Endothelial cell of umbilical vein (primary cell): ENCODE measurements around the gene ACAD9.

Experiments used
- CTCF ChIP-seq, 2 donors: IDR thresholded peaks; 1 replicate in 1 of 2; 2 replicates in 1 of 2; pipeline ENCODE4 v1.5.1; 2011; ENCODE audit warnings: low read length in 2 of 2, mild to moderate bottlenecking in 2 of 2, moderate library complexity in 2 of 2, control low read depth in 1 of 2, inconsistent platforms in 1 of 2, low read depth in 1 of 2; ENCODE audit not compliant: insufficient read depth in 1 of 2; ENCODE audit errors: extremely low read depth in 1 of 2
- EZH2 ChIP-seq: IDR thresholded peaks from 2 replicates; pipeline ENCODE4 v1.6.1; 2012; ENCODE audit warnings: borderline replicate concordance, low read depth, mild to moderate bottlenecking, moderate library complexity, low read length, inconsistent platforms; ENCODE audit not compliant: severe bottlenecking
- GATA2 ChIP-seq: IDR thresholded peaks from 2 replicates; pipeline ENCODE4 v1.7.0; 2011; ENCODE audit warnings: low read depth, mild to moderate bottlenecking, moderate library complexity, mixed read lengths, low read length; ENCODE audit not compliant: insufficient read length, insufficient read depth
- JUN ChIP-seq: IDR thresholded peaks from 2 replicates; pipeline ENCODE4 v1.6.1; 2011; ENCODE audit warnings: borderline replicate concordance, low read depth; ENCODE audit not compliant: insufficient read length, insufficient read depth
- MAX ChIP-seq: IDR thresholded peaks from 2 replicates; pipeline ENCODE4 v1.6.1; 2011; ENCODE audit not compliant: insufficient read depth, insufficient read length
- POLR2A ChIP-seq: IDR thresholded peaks from 2 replicates; pipeline ENCODE4 v1.6.1; 2012; ENCODE audit warnings: low read depth, mild to moderate bottlenecking, control low read depth, low read length
- POLR2AphosphoS5 ChIP-seq: IDR thresholded peaks from 2 replicates; pipeline ENCODE4 v1.6.1; 2012; ENCODE audit warnings: low read depth, mild to moderate bottlenecking, control low read depth, low read length, moderate library complexity; ENCODE audit not compliant: insufficient read depth

DNA sequence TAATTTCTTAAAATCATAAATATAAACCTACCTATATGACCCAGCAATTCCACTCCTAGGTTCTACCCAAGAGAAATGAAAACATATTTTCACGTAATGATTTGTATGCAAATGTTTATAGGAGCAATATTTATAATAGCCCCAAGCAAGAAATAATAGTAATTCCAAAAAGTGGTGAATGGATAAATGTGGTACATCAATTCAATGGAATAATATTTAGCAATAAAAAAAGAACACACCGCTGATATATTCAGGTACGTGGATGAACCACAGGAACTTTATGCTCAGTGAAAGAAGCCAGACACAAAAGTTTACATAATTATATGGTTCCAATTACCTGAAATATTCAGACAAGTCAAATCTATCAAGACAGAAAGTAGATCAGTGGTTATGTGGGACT is 49.9 kb downstream of the ACAD9 start:
- TF ChIP-seq CTCF (IDR thresholded peaks at IDR 0.05; ENCODE audit: extremely low read depth in 1 of 2, insufficient read depth in 1 of 2, low read depth in 1 of 2, low read length in 2 of 2) (no peak), POLR2A (no peak), GATA2 (no peak), JUN (no peak), EZH2 (no peak), POLR2AphosphoS5 (no peak), MAX (no peak)
